ENCODE data around the gene ANKRD12.

GRCh38 chr18:9130195-9130594 is 6.4 kb upstream of the ANKRD12 start:
- TF ChIP-seq, protein P1, sequence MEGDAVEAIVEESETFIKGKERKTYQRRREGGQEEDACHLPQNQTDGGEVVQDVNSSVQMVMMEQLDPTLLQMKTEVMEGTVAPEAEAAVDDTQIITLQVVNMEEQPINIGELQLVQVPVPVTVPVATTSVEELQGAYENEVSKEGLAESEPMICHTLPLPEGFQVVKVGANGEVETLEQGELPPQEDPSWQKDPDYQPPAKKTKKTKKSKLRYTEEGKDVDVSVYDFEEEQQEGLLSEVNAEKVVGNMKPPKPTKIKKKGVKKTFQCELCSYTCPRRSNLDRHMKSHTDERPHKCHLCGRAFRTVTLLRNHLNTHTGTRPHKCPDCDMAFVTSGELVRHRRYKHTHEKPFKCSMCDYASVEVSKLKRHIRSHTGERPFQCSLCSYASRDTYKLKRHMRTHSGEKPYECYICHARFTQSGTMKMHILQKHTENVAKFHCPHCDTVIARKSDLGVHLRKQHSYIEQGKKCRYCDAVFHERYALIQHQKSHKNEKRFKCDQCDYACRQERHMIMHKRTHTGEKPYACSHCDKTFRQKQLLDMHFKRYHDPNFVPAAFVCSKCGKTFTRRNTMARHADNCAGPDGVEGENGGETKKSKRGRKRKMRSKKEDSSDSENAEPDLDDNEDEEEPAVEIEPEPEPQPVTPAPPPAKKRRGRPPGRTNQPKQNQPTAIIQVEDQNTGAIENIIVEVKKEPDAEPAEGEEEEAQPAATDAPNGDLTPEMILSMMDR (optimal IDR thresholded peaks at IDR 0.05 in 1 of 3, IDR thresholded peaks at IDR 0.05 in 1 of 3, conservative IDR thresholded peaks at IDR 0.05 in 1 of 3; ENCODE audit: extremely low read depth in 1 of 3, insufficient read depth in 2 of 3, low read length in 3 of 3) = no peak
- no peak for TF ChIP-seq EZH2 (IDR thresholded peaks at IDR 0.05; ENCODE audit: low read length)
